ENCODE measurements around the gene C10orf71. TPM values are rescaled to one million over a fixed set of nuclear protein-coding genes. Genes with fewer than 3 reads are reported as not detected.
A peak's percentile ranks its signal among the peaks of the same experiment; 100 is the strongest.

Gene C10orf71
- total RNA-seq, 1 experiment from 2014 or later, result not detected

- ChIA-PET CTCF (no interaction called here), POLR2A (no interaction called here), RAD21 (ENCODE audit: low non-redundant PET in 1 of 2, low total read pairs in 2 of 2, uncharacterized antibody in 2 of 2, unreplicated experiment in 2 of 2) (no interaction called here)
- Histone ChIP-seq H3K4me2 (ENCODE audit: low read length) (no peak overlapping the region), H3K79me2 (ENCODE audit: insufficient read depth, low read length) (no peaks in the 10 kb centered on the region), H3K9me3 (ENCODE audit: control insufficient read depth in 1 of 2, insufficient read depth in 1 of 2, low read depth in 1 of 2, low read length in 2 of 2) (no peaks in the 10 kb centered on the region), H2AFZ (ENCODE audit: low read depth, low read length, poor library complexity, severe bottlenecking) (no peak overlapping the region), H3K27me3 (ENCODE audit: insufficient read depth, low read length) (0 out of 2 replicates have a peak, but pooled peaks cover 11% of the 10 kb centered on the region), H3K4me3 (replicated peaks in 1 of 2; ENCODE audit: low read depth in 1 of 2, low read length in 2 of 2) (no peak overlapping the region), H4K20me1 (ENCODE audit: insufficient read depth) (no peaks in the 10 kb centered on the region), H3K36me3 (ENCODE audit: control insufficient read depth in 1 of 2, insufficient read depth in 2 of 2, low read length in 2 of 2) (no peaks in the 10 kb centered on the region), H3K9me2 (ENCODE audit: insufficient read depth) (no peaks in the 10 kb centered on the region), H3K4me1 (ENCODE audit: control insufficient read depth in 1 of 2, insufficient read depth in 2 of 2, low read length in 2 of 2) (peaks cover 0 to 5% of the 10 kb centered on the region in 2 experiments; a peak in 2 of 4 replicates), H3K27ac (ENCODE audit: low read depth, low read length) (no peak overlapping the region), H3K9ac (ENCODE audit: low read length) (no peak overlapping the region)
- TF ChIP-seq, protein P1, sequence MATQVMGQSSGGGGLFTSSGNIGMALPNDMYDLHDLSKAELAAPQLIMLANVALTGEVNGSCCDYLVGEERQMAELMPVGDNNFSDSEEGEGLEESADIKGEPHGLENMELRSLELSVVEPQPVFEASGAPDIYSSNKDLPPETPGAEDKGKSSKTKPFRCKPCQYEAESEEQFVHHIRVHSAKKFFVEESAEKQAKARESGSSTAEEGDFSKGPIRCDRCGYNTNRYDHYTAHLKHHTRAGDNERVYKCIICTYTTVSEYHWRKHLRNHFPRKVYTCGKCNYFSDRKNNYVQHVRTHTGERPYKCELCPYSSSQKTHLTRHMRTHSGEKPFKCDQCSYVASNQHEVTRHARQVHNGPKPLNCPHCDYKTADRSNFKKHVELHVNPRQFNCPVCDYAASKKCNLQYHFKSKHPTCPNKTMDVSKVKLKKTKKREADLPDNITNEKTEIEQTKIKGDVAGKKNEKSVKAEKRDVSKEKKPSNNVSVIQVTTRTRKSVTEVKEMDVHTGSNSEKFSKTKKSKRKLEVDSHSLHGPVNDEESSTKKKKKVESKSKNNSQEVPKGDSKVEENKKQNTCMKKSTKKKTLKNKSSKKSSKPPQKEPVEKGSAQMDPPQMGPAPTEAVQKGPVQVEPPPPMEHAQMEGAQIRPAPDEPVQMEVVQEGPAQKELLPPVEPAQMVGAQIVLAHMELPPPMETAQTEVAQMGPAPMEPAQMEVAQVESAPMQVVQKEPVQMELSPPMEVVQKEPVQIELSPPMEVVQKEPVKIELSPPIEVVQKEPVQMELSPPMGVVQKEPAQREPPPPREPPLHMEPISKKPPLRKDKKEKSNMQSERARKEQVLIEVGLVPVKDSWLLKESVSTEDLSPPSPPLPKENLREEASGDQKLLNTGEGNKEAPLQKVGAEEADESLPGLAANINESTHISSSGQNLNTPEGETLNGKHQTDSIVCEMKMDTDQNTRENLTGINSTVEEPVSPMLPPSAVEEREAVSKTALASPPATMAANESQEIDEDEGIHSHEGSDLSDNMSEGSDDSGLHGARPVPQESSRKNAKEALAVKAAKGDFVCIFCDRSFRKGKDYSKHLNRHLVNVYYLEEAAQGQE (IDR thresholded peaks at IDR 0.05; ENCODE audit: low read depth), result peak; percentile 42
- no peak for TF ChIP-seq RAD21 (IDR thresholded peaks at IDR 0.05; ENCODE audit: low read depth)
- DNase-seq (ENCODE audit: low read depth, low spot score) (no peak), ATAC-seq (peak; percentile 49; the same call in 1 of the 2 replicates)
- BruUV-seq (replicated peaks), result no TSS peak
- intact Hi-C loops (cut with micrococcal nuclease), result no loop called here
These were observed 68.6 kb downstream of the C10orf71 start for GRCh38 chr10:49367600-49367999.

- H3K79me2 ChIP-seq (ENCODE audit: insufficient read depth, low read length), result no peaks in the 10 kb centered on the region
- CTCF ChIA-PET, result no interaction called here
- intact Hi-C loops (cut with micrococcal nuclease), result no loop called here
- ATAC-seq (no peak), DNase-seq (ENCODE audit: low read depth, low spot score) (no peak)
- no peaks in the 10 kb centered on the region for H3K9me3 ChIP-seq (ENCODE audit: control insufficient read depth in 1 of 2, insufficient read depth in 1 of 2, low read depth in 1 of 2, low read length in 2 of 2)
- no peak overlapping the region for H3K4me3 ChIP-seq (replicated peaks in 1 of 2; ENCODE audit: low read depth in 1 of 2, low read length in 2 of 2)
- H2AFZ ChIP-seq (ENCODE audit: low read depth, low read length, poor library complexity, severe bottlenecking), result no peak overlapping the region
- H4K20me1 ChIP-seq (ENCODE audit: insufficient read depth), result no peaks in the 10 kb centered on the region
- POLR2A ChIA-PET, result no interaction called here
- RAD21 ChIA-PET (ENCODE audit: low non-redundant PET in 1 of 2, low total read pairs in 2 of 2, uncharacterized antibody in 2 of 2, unreplicated experiment in 2 of 2), result no interaction called here
- no peaks in the 10 kb centered on the region for H3K9me2 ChIP-seq (ENCODE audit: insufficient read depth)
- no peak overlapping the region for H3K4me2 ChIP-seq (ENCODE audit: low read length)
- peaks cover 0 to 5% of the 10 kb centered on the region in 2 experiments; a peak in 2 of 4 replicates for H3K4me1 ChIP-seq (ENCODE audit: control insufficient read depth in 1 of 2, insufficient read depth in 2 of 2, low read length in 2 of 2)
- 0 out of 2 replicates have a peak, but pooled peaks cover 11% of the 10 kb centered on the region for H3K27me3 ChIP-seq (ENCODE audit: insufficient read depth, low read length)
- no peak overlapping the region for H3K27ac ChIP-seq (ENCODE audit: low read depth, low read length)
- no peaks in the 10 kb centered on the region for H3K36me3 ChIP-seq (ENCODE audit: control insufficient read depth in 1 of 2, insufficient read depth in 2 of 2, low read length in 2 of 2)
- no TSS peak for BruUV-seq (replicated peaks)
- H3K9ac ChIP-seq (ENCODE audit: low read length), result no peak overlapping the region
- TF ChIP-seq JUND (IDR thresholded peaks at IDR 0.05) (no peak), ATF3 (IDR thresholded peaks at IDR 0.05) (no peak), ZFX (IDR thresholded peaks at IDR 0.05) (no peak), ELF1 (IDR thresholded peaks at IDR 0.05; ENCODE audit: borderline replicate concordance, low read depth) (no peak), ZNF274 (IDR thresholded peaks at IDR 0.05; ENCODE audit: low read depth, low read length) (no peak), POLR2AphosphoS5 (IDR thresholded peaks at IDR 0.05; ENCODE audit: low read depth, low read length) (no peak), RAD21 (IDR thresholded peaks at IDR 0.05; ENCODE audit: low read depth) (no peak), SRF (IDR thresholded peaks at IDR 0.05; ENCODE audit: low read depth) (no peak), CEBPB (IDR thresholded peaks at IDR 0.05; ENCODE audit: low read depth) (no peak)
- TF ChIP-seq, protein P2, sequence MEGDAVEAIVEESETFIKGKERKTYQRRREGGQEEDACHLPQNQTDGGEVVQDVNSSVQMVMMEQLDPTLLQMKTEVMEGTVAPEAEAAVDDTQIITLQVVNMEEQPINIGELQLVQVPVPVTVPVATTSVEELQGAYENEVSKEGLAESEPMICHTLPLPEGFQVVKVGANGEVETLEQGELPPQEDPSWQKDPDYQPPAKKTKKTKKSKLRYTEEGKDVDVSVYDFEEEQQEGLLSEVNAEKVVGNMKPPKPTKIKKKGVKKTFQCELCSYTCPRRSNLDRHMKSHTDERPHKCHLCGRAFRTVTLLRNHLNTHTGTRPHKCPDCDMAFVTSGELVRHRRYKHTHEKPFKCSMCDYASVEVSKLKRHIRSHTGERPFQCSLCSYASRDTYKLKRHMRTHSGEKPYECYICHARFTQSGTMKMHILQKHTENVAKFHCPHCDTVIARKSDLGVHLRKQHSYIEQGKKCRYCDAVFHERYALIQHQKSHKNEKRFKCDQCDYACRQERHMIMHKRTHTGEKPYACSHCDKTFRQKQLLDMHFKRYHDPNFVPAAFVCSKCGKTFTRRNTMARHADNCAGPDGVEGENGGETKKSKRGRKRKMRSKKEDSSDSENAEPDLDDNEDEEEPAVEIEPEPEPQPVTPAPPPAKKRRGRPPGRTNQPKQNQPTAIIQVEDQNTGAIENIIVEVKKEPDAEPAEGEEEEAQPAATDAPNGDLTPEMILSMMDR (IDR thresholded peaks at IDR 0.05 in 2 of 3, conservative IDR thresholded peaks at IDR 0.05 in 1 of 3; ENCODE audit: borderline replicate concordance in 1 of 3, insufficient read depth in 1 of 3, low read depth in 2 of 3, low read length in 2 of 3), result no peak
- TF ChIP-seq, protein P3, sequence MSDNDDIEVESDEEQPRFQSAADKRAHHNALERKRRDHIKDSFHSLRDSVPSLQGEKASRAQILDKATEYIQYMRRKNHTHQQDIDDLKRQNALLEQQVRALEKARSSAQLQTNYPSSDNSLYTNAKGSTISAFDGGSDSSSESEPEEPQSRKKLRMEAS (IDR thresholded peaks at IDR 0.05), result no peak
- TF ChIP-seq, protein P4, sequence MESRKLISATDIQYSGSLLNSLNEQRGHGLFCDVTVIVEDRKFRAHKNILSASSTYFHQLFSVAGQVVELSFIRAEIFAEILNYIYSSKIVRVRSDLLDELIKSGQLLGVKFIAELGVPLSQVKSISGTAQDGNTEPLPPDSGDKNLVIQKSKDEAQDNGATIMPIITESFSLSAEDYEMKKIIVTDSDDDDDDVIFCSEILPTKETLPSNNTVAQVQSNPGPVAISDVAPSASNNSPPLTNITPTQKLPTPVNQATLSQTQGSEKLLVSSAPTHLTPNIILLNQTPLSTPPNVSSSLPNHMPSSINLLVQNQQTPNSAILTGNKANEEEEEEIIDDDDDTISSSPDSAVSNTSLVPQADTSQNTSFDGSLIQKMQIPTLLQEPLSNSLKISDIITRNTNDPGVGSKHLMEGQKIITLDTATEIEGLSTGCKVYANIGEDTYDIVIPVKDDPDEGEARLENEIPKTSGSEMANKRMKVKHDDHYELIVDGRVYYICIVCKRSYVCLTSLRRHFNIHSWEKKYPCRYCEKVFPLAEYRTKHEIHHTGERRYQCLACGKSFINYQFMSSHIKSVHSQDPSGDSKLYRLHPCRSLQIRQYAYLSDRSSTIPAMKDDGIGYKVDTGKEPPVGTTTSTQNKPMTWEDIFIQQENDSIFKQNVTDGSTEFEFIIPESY (IDR thresholded peaks at IDR 0.05; ENCODE audit: extremely low read depth, insufficient replicate concordance, low read length), result no peak
These were observed 69.3 kb downstream of the C10orf71 start for GRCh38 chr10:49368256-49368655.

Measured in HCT116 (cell line).